ENCODE results near the gene LRRC74B.
A peak's percentile ranks its signal among the peaks of the same experiment; 100 is the strongest.

LRRC74B gene

GRCh38 chr22:21014202-21014725 is 31.5 kb upstream of the LRRC74B start:
- peak; percentile 92 for DNase-seq

GRCh38 chr22:21014726-21015465 is 30.9 kb upstream of the LRRC74B start, which contains the start of gene P2RX6:
TSS of gene P2RX6 (plus strand) at chr22:21015165. CDS start at chr22:21015175, 10 bp downstream.
- peak; percentile 80 for DNase-seq

GRCh38 chr22:21015466-21016006 is 30.2 kb upstream of the LRRC74B start:
- no peak for DNase-seq

- DNase-seq, result no peak
Measured at GRCh38 chr22:21016644-21017420, 28.9 kb upstream of the LRRC74B start.

GRCh38 chr22:21018314-21018713 is 27.4 kb upstream of the LRRC74B start:
- no peak for DNase-seq

GRCh38 chr22:21020802-21021429 is 24.8 kb upstream of the LRRC74B start:
- DNase-seq, result no peak

GRCh38 chr22:21022507-21022906 is 23.2 kb upstream of the LRRC74B start:
- DNase-seq, result no peak

- no peak for DNase-seq
Measured at GRCh38 chr22:21022955-21023614, 22.7 kb upstream of the LRRC74B start.

GRCh38 chr22:21025266-21025665 is 20.5 kb upstream of the LRRC74B start:
- no peak for DNase-seq

GRCh38 chr22:21025763-21026755 is 19.7 kb upstream of the LRRC74B start:
- no peak for DNase-seq

- DNase-seq, result peak; percentile 56
Measured at GRCh38 chr22:21026783-21027692, 18.7 kb upstream of the LRRC74B start.

- DNase-seq, result no peak
Measured at GRCh38 chr22:21028277-21029251, 17.2 kb upstream of the LRRC74B start.

- DNase-seq, result no peak
Measured at GRCh38 chr22:21029486-21030025, 16.2 kb upstream of the LRRC74B start.

- DNase-seq, result no peak
Measured at GRCh38 chr22:21030032-21030431, 15.7 kb upstream of the LRRC74B start.

GRCh38 chr22:21030621-21031544 is 14.9 kb upstream of the LRRC74B start:
- DNase-seq, result no peak

GRCh38 chr22:21031545-21032036 is 14.2 kb upstream of the LRRC74B start:
- no peak for DNase-seq

All from fibroblast of skin of scalp (primary cell).